GM21786 (cell line): ENCODE measurements around the gene USP44.
"Not testable (repeated sequence)": the region's sequence is repeated elsewhere in the genome, so short reads cannot be mapped to it uniquely, and the experiment has no call there.

ENCODE experiments used
- ATAC-seq: cut with Tn5 transposase; IDR thresholded peaks from one replicate; pipeline ENCODE4 v1.9.1; 2021; ENCODE audit not compliant: unreplicated experiment

The USP44 gene

GRCh38 chr12:95551305-95551704 is at the start of gene USP44:
USP44 (minus strand) TSS chr12:95551476; CDS start chr12:95534256, 17,220 bp downstream.
- no peak for ATAC-seq

GRCh38 chr12:95600567-95600966 is 49.3 kb upstream of the USP44 start:
- ATAC-seq: no peak

GRCh38 chr12:95599880-95600279 is 48.6 kb upstream of the USP44 start:
- ATAC-seq: no peak

DNA sequence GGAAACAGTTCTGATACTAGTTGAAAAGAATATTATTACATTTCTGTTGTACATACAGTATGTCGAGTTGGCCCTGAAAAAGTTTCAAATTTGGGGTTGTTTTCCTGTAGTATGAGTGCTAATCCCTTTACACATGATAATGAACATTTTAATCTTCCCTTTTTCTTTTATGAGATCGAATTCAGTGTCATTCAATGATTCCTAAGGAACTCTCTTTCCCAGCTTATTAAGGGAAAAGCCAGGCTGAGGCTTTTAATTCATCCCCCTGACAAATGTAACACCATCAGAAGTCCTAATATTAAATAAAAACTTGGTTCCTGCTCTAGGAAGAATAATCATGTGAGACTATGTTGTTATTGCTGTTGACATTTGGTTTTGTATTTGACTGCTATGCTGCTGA is 42.9 kb upstream of the USP44 start:
- no peak for ATAC-seq

DNA sequence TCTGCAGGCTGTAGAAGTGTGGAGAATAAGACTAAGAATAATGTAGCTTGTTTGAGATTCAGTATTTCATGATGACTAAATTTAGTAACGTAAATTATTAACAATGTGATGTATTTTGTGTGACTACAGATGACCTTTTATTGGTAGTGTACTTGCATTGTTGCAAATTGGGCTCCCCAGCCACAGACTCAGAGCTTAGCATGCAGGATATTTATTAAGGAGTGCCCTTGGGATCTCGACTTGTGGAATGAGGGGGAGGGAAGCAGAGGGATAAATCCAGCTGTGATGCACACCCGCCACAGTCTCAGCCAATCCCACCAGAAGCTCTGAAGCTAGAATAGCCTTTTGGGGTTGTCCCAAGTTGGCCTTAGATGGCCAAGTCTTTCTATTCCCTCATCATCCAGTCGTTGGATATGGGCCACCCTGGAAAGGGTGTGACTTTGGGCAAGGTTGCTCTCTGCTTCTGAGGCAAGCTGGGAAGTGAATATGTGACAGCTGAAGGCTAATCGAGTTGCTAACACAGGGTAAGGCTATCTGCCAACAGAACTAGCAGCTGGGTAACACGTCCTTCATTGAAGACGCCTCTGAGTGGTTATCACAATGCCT is 42.1 kb upstream of the USP44 start:
- ATAC-seq: no peak

GRCh38 chr12:95591731-95592130 is 40.5 kb upstream of the USP44 start:
- ATAC-seq: no peak

- no peak for ATAC-seq
Observed at GRCh38 chr12:95590775-95591174, 39.5 kb upstream of the USP44 start.

DNA sequence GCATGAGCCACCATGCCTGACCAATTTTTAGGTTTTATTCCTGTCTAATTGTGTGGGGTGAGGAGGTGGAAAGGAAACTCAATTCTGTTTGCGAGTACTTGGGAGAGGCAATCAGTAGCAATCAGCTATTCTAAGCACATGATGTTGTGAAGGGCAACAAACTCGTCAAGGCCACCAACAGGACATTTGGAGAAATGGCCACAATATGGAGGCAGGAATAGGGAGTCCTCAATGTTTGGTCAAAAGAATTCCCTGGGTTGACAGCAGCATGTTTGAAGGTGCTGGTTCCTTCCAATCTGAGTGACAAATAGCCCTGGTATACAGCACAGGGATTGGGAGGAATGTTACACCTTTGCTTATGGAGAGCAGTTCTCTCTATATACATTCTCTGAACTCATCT is 32.7 kb upstream of the USP44 start:
- ATAC-seq: no peak

- ATAC-seq: no peak
Observed at GRCh38 chr12:95582230-95583058, 31.2 kb upstream of the USP44 start.

DNA sequence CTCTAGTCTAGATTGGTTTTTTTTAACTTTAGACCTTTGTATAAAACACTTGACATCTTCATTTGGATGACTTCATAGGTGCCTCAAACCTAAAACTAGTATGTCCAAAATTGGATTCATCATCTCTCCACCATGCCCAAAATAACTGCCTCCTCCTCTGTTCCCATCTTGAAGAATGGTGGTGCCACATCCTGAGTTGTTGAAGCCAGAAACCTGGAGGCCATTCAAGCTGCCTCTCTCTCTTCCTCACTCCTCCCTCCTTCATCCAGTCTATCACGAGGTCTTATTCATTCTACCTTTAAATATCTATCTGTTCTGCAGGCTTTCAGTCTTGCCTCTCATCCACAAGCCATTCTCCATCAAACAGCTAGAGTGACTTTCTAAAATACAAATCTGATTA is 26.5 kb upstream of the USP44 start:
- no peak for ATAC-seq

- no peak for ATAC-seq
Observed at GRCh38 chr12:95574799-95575452, 23.6 kb upstream of the USP44 start.

DNA sequence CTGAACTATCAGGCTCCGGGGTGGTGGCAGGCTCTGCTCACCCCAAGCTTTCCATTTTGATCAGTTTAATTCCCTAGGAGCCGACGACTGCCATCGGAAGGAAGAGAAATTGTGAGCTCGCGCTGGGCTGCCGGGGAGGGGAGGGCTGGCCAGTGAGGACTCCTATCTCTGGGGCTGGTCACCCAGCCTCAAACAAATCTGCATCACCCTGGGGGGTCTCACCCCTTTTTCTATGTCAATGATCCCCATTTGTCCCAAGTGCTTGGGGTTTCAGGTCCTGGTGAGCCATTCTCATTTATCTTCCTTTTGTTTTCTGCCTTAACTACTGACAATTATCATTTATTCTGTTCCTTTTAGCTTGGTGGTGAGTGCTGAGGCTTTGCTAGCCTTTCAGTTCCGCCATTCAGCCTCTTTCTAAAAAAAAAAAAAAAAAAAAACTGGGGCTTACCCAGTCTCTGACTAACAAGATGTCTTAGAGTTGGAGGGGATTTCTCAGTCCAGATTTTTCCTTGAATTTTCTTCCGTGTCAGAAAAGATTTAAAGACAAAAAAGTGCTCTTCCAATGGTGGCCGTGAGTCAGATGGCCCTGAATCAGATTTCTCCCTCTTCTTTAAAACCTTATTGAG is 22.8 kb upstream of the USP44 start:
- ATAC-seq: no peak

DNA sequence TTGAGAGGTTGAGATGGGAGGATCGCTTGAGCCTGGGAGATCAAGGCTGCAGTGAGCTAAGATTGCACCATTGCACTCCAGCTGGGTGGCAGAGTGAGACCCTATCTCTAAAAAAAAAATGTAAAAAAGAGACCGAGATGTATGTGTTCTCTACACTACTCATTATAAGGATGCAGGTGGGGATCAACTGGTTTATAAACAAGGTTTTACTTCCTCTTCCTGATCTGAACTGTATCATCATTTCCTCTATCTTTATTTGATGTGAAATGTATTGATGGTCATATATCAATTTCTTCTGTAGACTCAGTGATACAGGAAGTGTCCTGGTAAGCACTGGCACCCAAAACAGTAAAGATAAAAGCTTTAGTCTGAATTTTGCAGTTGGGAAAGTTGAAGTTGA is 20.1 kb upstream of the USP44 start:
- ATAC-seq: no peak

- not testable (repeated sequence) for ATAC-seq
Observed at GRCh38 chr12:95568045-95568444, 16.8 kb upstream of the USP44 start.

GRCh38 chr12:95557625-95558024 is 6.3 kb upstream of the USP44 start:
- ATAC-seq: no peak

DNA sequence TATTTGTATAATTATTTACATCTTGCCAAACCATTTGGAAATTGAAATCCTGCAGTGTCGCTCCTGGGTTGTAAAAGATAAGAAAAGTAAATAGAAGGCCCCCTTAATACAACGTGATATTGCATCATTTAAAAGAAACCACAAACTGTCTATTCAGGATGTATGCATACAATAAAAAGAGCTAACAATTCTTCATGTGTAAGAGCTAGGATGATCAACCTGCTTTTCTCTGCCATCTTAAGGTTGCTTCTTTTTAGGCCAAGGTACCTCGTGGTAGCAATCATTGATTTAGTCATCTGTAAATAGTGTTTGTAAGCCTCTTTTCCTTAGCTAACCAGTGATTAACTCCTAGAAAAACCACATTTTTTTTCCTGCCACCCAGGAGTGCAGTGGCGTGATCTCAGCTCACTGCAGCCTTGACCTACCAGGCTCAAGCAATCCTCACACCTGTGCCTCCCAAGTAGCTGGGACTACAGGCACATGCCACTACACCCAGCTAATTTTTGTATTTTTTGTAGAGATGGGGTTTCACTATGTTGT is 3.3 kb upstream of the USP44 start:
- ATAC-seq: no peak

DNA sequence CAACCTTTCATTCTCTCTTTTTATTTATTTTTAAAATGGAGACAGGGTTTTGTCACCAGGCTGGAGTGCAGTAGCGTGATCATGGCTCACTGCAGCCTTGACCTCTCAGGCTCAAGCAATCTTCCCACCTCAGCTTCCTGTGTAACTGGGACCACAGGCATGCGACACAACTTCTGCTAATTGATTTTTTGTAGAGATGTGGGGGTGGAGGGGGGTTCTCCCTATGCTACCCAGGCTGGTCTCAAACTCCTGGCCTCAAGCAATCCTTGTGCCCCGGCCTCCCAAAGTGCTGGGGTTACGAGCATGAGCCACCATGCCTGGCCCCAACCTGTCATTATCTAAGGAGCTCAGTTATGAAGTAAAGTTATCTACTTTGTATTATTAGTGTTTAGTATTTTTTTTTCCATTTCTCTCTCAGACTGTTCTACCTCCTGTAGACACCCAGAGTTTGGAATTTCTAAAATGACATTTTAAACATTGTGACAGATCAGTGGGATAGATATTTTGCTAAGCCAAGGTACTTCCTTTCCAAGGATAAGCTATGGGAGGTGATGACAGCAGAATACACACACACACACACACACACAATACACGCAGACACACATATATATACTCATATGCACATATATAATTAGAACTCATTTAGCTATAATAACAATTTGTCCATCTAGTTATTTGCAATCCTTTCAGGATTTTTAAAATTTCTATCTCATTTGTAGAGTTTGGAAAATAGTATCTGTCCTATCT is 2.1 kb upstream of the USP44 start:
- ATAC-seq: no peak

DNA sequence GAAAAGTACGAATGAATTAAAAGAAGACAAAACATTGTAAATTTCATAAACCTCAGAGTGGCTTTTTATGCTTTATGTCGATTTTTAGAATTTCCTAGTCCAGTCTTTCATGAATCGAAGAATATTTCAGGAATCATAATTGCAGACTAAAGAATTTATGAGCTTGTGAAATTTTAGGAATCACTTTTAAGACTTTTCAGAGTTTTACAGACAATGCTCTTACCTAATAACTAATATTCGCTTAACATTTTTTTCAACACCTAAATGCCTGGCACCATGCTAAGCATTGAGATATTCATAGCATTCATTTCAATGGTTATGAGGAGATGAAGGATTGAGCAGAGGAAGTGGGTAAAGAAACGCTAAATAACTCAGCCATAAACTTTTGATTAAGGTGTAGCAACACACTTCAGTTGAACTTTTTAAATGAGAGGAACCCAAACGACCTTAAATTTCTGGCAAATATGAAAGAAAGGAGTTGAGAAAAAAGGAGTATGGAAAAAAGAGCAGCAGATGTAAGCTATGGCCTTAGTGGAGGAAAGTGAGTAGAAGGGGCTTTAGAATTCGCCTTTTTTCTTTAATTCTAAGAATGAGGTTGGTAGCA is 739 bp upstream of the USP44 start:
- ATAC-seq: no peak

DNA sequence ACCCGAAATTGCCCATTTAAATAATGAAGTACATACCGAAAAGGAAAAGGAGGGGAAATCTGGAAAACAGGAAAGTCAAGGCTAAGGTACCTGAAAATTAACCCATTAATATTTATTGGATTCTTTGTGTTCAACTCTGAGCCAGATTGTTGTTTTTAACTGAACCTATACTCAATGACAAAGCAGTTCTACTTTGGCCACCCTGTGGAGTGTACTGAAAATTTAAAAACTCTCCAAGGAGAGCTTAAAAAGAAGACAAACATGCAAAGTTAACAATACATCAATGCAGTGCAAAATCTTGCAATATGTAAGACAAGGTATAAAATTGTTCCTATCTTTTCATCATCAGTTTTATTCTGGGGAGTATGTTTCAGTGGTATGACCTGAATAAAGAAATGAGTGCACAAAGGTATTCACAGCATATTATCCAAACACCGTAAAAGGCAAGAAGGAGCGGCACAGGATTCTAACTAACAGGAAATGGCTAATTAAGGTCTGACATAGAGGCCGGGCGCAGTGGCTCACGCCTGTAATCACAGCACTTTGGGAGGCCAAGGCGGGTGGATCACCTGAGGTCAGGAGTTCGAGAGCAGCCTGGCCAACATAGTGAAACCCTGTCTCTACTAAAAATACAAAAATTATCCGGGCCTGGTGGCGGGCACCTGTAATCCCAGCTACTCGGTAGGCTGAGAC is 1.7 kb downstream of the USP44 start:
- no peak for ATAC-seq
